HepG2 (cell line): ENCODE data around the gene TP73. TPM values are rescaled to one million over a fixed set of nuclear protein-coding genes. Genes with fewer than 3 reads are reported as not detected.
A peak's percentile ranks its signal among the peaks of the same experiment; 100 is the strongest.

Experiments used
- ARHGAP35 ChIP-seq: sonication (generic); formaldehyde crosslinking; IDR thresholded peaks from 2 replicates; pipeline ENCODE4 v1.9.0; 2022; ENCODE audit warnings: mild to moderate bottlenecking, inconsistent platforms, moderate library complexity, missing genetic modification reagents, borderline replicate concordance
- ETV6 ChIP-seq: sonication (generic); formaldehyde crosslinking; conservative IDR thresholded peaks from 2 replicates; pipeline ENCODE4 v1.4.0; 2020; ENCODE audit warnings: missing genetic modification reagents
- FOXK2 ChIP-seq: fragments of 450-650 bp; IDR thresholded peaks from 2 replicates; pipeline ENCODE4 v1.6.1; 2016
- NCOA1 ChIP-seq: sonication (generic); formaldehyde crosslinking; IDR thresholded peaks from 2 replicates; pipeline ENCODE4 v1.9.0; 2021; ENCODE audit warnings: missing genetic modification reagents
- NCOR1 ChIP-seq: fragments of 200-600 bp; sonication (generic); IDR thresholded peaks from 2 replicates; pipeline ENCODE4 v1.7.0; 2017; ENCODE audit warnings: antibody characterized with exemption, low read length, borderline replicate concordance
- POGZ ChIP-seq: sonication (generic); formaldehyde crosslinking; IDR thresholded peaks from 2 replicates; pipeline ENCODE4 v1.4.0; 2020; ENCODE audit warnings: mild to moderate bottlenecking, missing genetic modification reagents
- PRDM10 ChIP-seq: sonication (generic); formaldehyde crosslinking; IDR thresholded peaks from 2 replicates; pipeline ENCODE4 v1.4.0; 2020; ENCODE audit warnings: low read depth, missing genetic modification reagents
- PRMT3 ChIP-seq: sonication (generic); formaldehyde crosslinking; IDR thresholded peaks from 2 replicates; pipeline ENCODE4 v1.8.1; 2022; ENCODE audit warnings: low read depth, mild to moderate bottlenecking, moderate library complexity, missing genetic modification reagents, borderline replicate concordance
- RFX3 ChIP-seq: IDR thresholded peaks from 2 replicates; pipeline ENCODE4 v1.6.1; 2016; ENCODE audit warnings: missing biosample characterization, missing genetic modification reagents
- SPEN ChIP-seq: sonication (generic); formaldehyde crosslinking; IDR thresholded peaks from 2 replicates; pipeline ENCODE4 v1.5.1; 2020; ENCODE audit warnings: low read depth, mild to moderate bottlenecking, missing genetic modification reagents
- TFDP1 ChIP-seq: IDR thresholded peaks from 2 replicates; pipeline ENCODE4 v1.6.1; 2016; ENCODE audit warnings: missing compliant biosample characterization, missing genetic modification reagents, borderline replicate concordance
- TRIM22 ChIP-seq: fragments of 450-650 bp; IDR thresholded peaks from 2 replicates; pipeline ENCODE4 v1.6.1; 2017
- ZEB1 ChIP-seq: IDR thresholded peaks from 2 replicates; pipeline ENCODE4 v1.6.1; 2012; ENCODE audit warnings: mild to moderate bottlenecking, low read depth, inconsistent platforms; ENCODE audit not compliant: insufficient replicate concordance
- ZNF24 ChIP-seq: fragments of 450-650 bp; IDR thresholded peaks from 2 replicates; pipeline ENCODE4 v1.6.1; 2017; ENCODE audit warnings: antibody characterized with exemption, mild to moderate bottlenecking
- ZNF335 ChIP-seq: sonication (generic); formaldehyde crosslinking; IDR thresholded peaks from 2 replicates; pipeline ENCODE4 v1.4.0; 2020; ENCODE audit warnings: missing genetic modification reagents
- ZNF367 ChIP-seq: sonication (generic); formaldehyde crosslinking; IDR thresholded peaks from 2 replicates; pipeline ENCODE4 v1.4.0; 2020; ENCODE audit warnings: missing genetic modification reagents, borderline replicate concordance
- ZNF431 ChIP-seq: sonication (generic); formaldehyde crosslinking; IDR thresholded peaks from 2 replicates; pipeline ENCODE4 v1.9.0; 2022; ENCODE audit warnings: missing genetic modification reagents, low read depth, mild to moderate bottlenecking, borderline replicate concordance
- ZNF510 ChIP-seq: sonication (generic); formaldehyde crosslinking; IDR thresholded peaks from 2 replicates; pipeline ENCODE4 v1.4.0; 2020; ENCODE audit warnings: low read depth, mild to moderate bottlenecking, missing genetic modification reagents
- ZNF546 ChIP-seq: sonication (generic); formaldehyde crosslinking; conservative IDR thresholded peaks from 2 replicates; pipeline ENCODE4 v1.8.1; 2023; ENCODE audit warnings: mild to moderate bottlenecking, missing genetic modification reagents
- ZNF614 ChIP-seq: IDR thresholded peaks from 2 replicates; pipeline ENCODE4 v1.6.1; 2018; ENCODE audit warnings: missing biosample characterization, missing genetic modification reagents, inconsistent platforms, borderline replicate concordance
- ZNF777 ChIP-seq: sonication (generic); formaldehyde crosslinking; IDR thresholded peaks from 2 replicates; pipeline ENCODE4 v1.4.0; 2020; ENCODE audit warnings: missing genetic modification reagents
- ZNF883 ChIP-seq: sonication (generic); formaldehyde crosslinking; IDR thresholded peaks from 2 replicates; pipeline ENCODE4 v1.5.1; 2020; ENCODE audit warnings: mild to moderate bottlenecking, missing genetic modification reagents; ENCODE audit errors: not compliant biosample characterization
- polyA plus RNA-seq, 8 experiments: library from polyadenylated mRNA; depleted of rRNA in 3 of 8; stranded (reverse) in 7 of 8; unstranded in 1 of 8; fragments of >200 nt; fragmentation: Illumina TruSeq in 4 of 8; extraction: Trizol in 4 of 8; gene quantifications; 2 replicates each; pipeline versions ENCODE4 v1.2.1 to v1.2.3, GENCODE V29; 2011 to 2016; ENCODE audit warnings: low read depth in 4 of 8, missing spikeins in 1 of 8, mixed read lengths in 1 of 8; ENCODE audit not compliant: insufficient read depth in 1 of 8
- total RNA-seq, 5 experiments: library from RNA; depleted of rRNA; stranded (reverse); fragments of >200 nt; fragmentation: Illumina TruSeq; extraction: Trizol; gene quantifications; 2 replicates each; pipeline ENCODE4 v1.2.3, GENCODE V29; 2016; ENCODE audit warnings: low read depth in 1 of 5

The TP73 gene
- total and polyA plus RNA-seq, 2 of the 13 experiments (the other 11 are each of a cell fraction or from before 2014, with no cell fraction given), result 0.49 to 1.1 TPM

GRCh38 chr1:3777078-3777547 lies 124.8 kb downstream of the TP73 start (continued):
- no peak for TF ChIP-seq PRDM10 (CRISPR knock-in tag)
- TF ChIP-seq ZNF883 (CRISPR knock-in tag), result no peak
- no peak for TF ChIP-seq NCOA1
- no peak for TF ChIP-seq ZNF510 (CRISPR knock-in tag)
- TF ChIP-seq ZNF546 (CRISPR knock-in tag), result no peak
- no peak for TF ChIP-seq ZNF614 (CRISPR knock-in tag)
- no peak for TF ChIP-seq ZNF431
- TF ChIP-seq ZEB1, result no peak
- no peak for TF ChIP-seq ZNF367
- TF ChIP-seq SPEN (CRISPR knock-in tag), result peak; percentile 23; the same call in 1 of the 2 replicates
- no peak for TF ChIP-seq RFX3 (CRISPR knock-in tag)
- TF ChIP-seq ZNF335 (CRISPR knock-in tag), result no peak
- TF ChIP-seq ZNF777 (CRISPR knock-in tag), result no peak
- no peak for TF ChIP-seq TRIM22
- no peak for TF ChIP-seq FOXK2
- TF ChIP-seq PRMT3, result no peak
- TF ChIP-seq ZNF24, result no peak
- no peak for TF ChIP-seq TFDP1 (CRISPR knock-in tag)
- TF ChIP-seq NCOR1, result no peak
- no peak for TF ChIP-seq ARHGAP35 (CRISPR knock-in tag)
- no peak for TF ChIP-seq ETV6 (CRISPR knock-in tag)
- no peak for TF ChIP-seq POGZ (CRISPR knock-in tag)
